OCI-LY7 (cell line): Measurements from ENCODE around the gene CAPN13. TPM values are rescaled to one million over a fixed set of nuclear protein-coding genes. Genes with fewer than 3 reads are reported as not detected.

ENCODE experiments used
- BruUV-seq: library from RNA; stranded (reverse); fragments of 400-500 nt; replicated peaks from 2 replicates; lab custom pipeline; 2021; lab: Mats Ljungman, UMichigan
- CTCF ChIA-PET: fragments of 300-600 bp; sonication (Branson Sonifier 250); formaldehyde crosslinking; loops from one replicate; lab custom pipeline; 2022; ENCODE audit warnings: antibody characterized with exemption; ENCODE audit not compliant: unreplicated experiment; lab: Charles Lee
- POLR2A ChIA-PET: fragments of 300-600 bp; sonication (Branson Sonifier 250); formaldehyde crosslinking; loops from one replicate; lab custom pipeline; 2022; ENCODE audit warnings: antibody characterized with exemption; lab: Charles Lee
- DNase-seq: peaks from one replicate; pipeline ENCODE4 v3.0.0-alpha.2; 2015; ENCODE audit warnings: low spot score
- H2AFZ ChIP-seq: fragments of 200-600 bp; sonication (generic), shearing (Covaris generic); 2 replicates; pipeline ENCODE4 v1.6.1; 2014; ENCODE audit warnings: mild to moderate bottlenecking, antibody characterized with exemption, low read length, moderate library complexity
- H3K27ac ChIP-seq: fragments of 200-600 bp; sonication (generic); 2 replicates; pipeline ENCODE4 v1.5.1; 2014; ENCODE audit warnings: mixed run types, low read depth, mild to moderate bottlenecking, moderate library complexity, low read length, inconsistent platforms; ENCODE audit not compliant: poor library complexity, severe bottlenecking
- H3K36me3 ChIP-seq: fragments of 200-600 bp; sonication (generic); 2 replicates; pipeline ENCODE4 v1.6.1; 2014; ENCODE audit warnings: mild to moderate bottlenecking, antibody characterized with exemption, low read length, moderate library complexity, mixed read lengths; ENCODE audit not compliant: insufficient read depth
- H3K4me1 ChIP-seq: fragments of 200-600 bp; sonication (generic); 2 replicates; pipeline ENCODE4 v1.5.1; 2014; ENCODE audit warnings: mild to moderate bottlenecking, low read length; ENCODE audit not compliant: insufficient read depth, poor library complexity, severe bottlenecking
- H3K4me2 ChIP-seq: fragments of 200-600 bp; sonication (generic); 2 replicates; pipeline ENCODE4 v1.6.1; 2014; ENCODE audit warnings: mild to moderate bottlenecking, low read length
- H3K4me3 ChIP-seq: fragments of 200-600 bp; sonication (generic); 2 replicates; pipeline ENCODE4 v1.5.1; 2014; ENCODE audit warnings: mild to moderate bottlenecking, low read depth, low read length; ENCODE audit not compliant: poor library complexity, severe bottlenecking
- H3K79me2 ChIP-seq: fragments of 200-600 bp; sonication (generic); 2 replicates; pipeline ENCODE4 v1.6.1; 2016; ENCODE audit warnings: low read depth, mild to moderate bottlenecking, low read length, moderate library complexity, mixed read lengths; ENCODE audit not compliant: insufficient read depth
- H3K9me2 ChIP-seq: fragments of 200-600 bp; sonication (generic); 2 replicates; pipeline ENCODE4 v1.6.1; 2016; ENCODE audit warnings: mild to moderate bottlenecking, low read length, mixed read lengths; ENCODE audit not compliant: insufficient read depth
- H3K9me3 ChIP-seq: fragments of 200-600 bp; sonication (generic); 2 replicates; pipeline ENCODE4 v1.6.1; 2014; ENCODE audit warnings: mild to moderate bottlenecking, mixed run types, low read length, mixed read lengths
- H4K20me1 ChIP-seq: fragments of 200-600 bp; sonication (generic); 2 replicates; pipeline ENCODE4 v1.6.1; 2014; ENCODE audit warnings: mild to moderate bottlenecking, antibody characterized with exemption, low read length, moderate library complexity, mixed read lengths; ENCODE audit not compliant: insufficient read depth
- CTCF ChIP-seq: fragments of 200-600 bp; sonication (generic); conservative IDR thresholded peaks from 2 replicates; pipeline ENCODE4 v1.5.1; 2014; ENCODE audit warnings: mild to moderate bottlenecking, antibody characterized with exemption, low read length, moderate library complexity, mixed read lengths
- EZH2phosphoT487 ChIP-seq: fragments of 200-600 bp; sonication (generic); IDR thresholded peaks from 2 replicates; pipeline ENCODE4 v1.6.1; 2018; ENCODE audit warnings: low read depth, borderline replicate concordance, mild to moderate bottlenecking, mixed run types, antibody characterized with exemption, low read length, moderate library complexity, mixed read lengths
- intact Hi-C: fragments of 100-400 bp; cut with micrococcal nuclease; formaldehyde crosslinking; loops from one replicate; pipeline ENCODE4 v1.10.0; 2022; ENCODE audit not compliant: unreplicated experiment
- total RNA-seq, 2 experiments: library from RNA; depleted of rRNA in 1 of 2; stranded (reverse); fragments of >200 nt in 1 of 2; shearing (Covaris generic) in 1 of 2; gene quantifications; 2 replicates each; pipeline ENCODE4 v1.2.3, GENCODE V29; 2014 to 2022

CAPN13 gene
- total RNA-seq, 2 experiments from 2014 or later: 0.13 TPM; not detected in 1

GRCh38 chr2:30781961-30782533, 25.2 kb downstream of the CAPN13 start:
- POLR2A ChIA-PET: no interaction called here
- intact Hi-C loops: no loop called here
- no peak for DNase-seq
- H3K27ac ChIP-seq: no peak overlapping the region
- no peaks in the 10 kb centered on the region for H4K20me1 ChIP-seq
- no peaks in the 10 kb centered on the region for H3K9me3 ChIP-seq
- no peaks in the 10 kb centered on the region for H3K36me3 ChIP-seq
- BruUV-seq: no TSS peak
- no peaks in the 10 kb centered on the region for H3K4me1 ChIP-seq
- H3K4me3 ChIP-seq: no peak overlapping the region
- H3K4me2 ChIP-seq: no peak overlapping the region
- no peak for TF ChIP-seq CTCF
- TF ChIP-seq EZH2phosphoT487: no peak
- CTCF ChIA-PET: interaction anchor here (0.7 kb wide), 1 partner anchor 27 kb away, joined by 5 read pairs; no protein-coding TSS in a partner anchor
- no peaks in the 10 kb centered on the region for H3K9me2 ChIP-seq
- H3K79me2 ChIP-seq: no peaks in the 10 kb centered on the region
- H2AFZ ChIP-seq: no peak overlapping the region

- Histone ChIP-seq H3K9me3 (no peaks in the 10 kb centered on the region), H3K36me3 (no peaks in the 10 kb centered on the region), H3K79me2 (no peaks in the 10 kb centered on the region), H3K27ac (no peak overlapping the region), H3K4me3 (no peak overlapping the region), H4K20me1 (no peaks in the 10 kb centered on the region), H3K4me1 (no peaks in the 10 kb centered on the region), H3K4me2 (no peak overlapping the region), H2AFZ (no peak overlapping the region), H3K9me2 (no peaks in the 10 kb centered on the region)
- ChIA-PET CTCF (no interaction called here), POLR2A (no interaction called here)
- no peak for DNase-seq
- intact Hi-C loops: no loop called here
- BruUV-seq: no TSS peak
- TF ChIP-seq EZH2phosphoT487 (no peak), CTCF (no peak)
Measured at GRCh38 chr2:30781451-30781850, 25.8 kb downstream of the CAPN13 start.

GRCh38 chr2:30780776-30781330, 26.4 kb downstream of the CAPN13 start:
- Histone ChIP-seq H3K9me3 (no peaks in the 10 kb centered on the region), H4K20me1 (no peaks in the 10 kb centered on the region), H3K9me2 (no peaks in the 10 kb centered on the region), H2AFZ (no peak overlapping the region), H3K36me3 (no peaks in the 10 kb centered on the region), H3K27ac (no peak overlapping the region), H3K4me2 (no peak overlapping the region), H3K4me1 (no peaks in the 10 kb centered on the region), H3K79me2 (no peaks in the 10 kb centered on the region), H3K4me3 (no peak overlapping the region)
- intact Hi-C loops: no loop called here
- no TSS peak for BruUV-seq
- ChIA-PET CTCF (no interaction called here), POLR2A (no interaction called here)
- TF ChIP-seq CTCF (no peak), EZH2phosphoT487 (no peak)
- DNase-seq: no peak
